Endothelial cell of coronary artery (primary cell): ENCODE measurements around the gene LPCAT2. TPM values are rescaled to one million over a fixed set of nuclear protein-coding genes. Genes with fewer than 3 reads are reported as not detected.

Source experiments
- total RNA-seq: library from RNA; depleted of rRNA; stranded (reverse); fragments of >200 nt; gene quantifications from 2 replicates; pipeline ENCODE4 v1.2.3, GENCODE V29; 2014

Gene LPCAT2
- 36.5 and 42.9 TPM in 2 replicates for total RNA-seq

GRCh38 chr16:55508941-55509931 is at the start of gene LPCAT2:
Gene LPCAT2 (plus strand): TSS chr16:55509072. CDS start chr16:55509182, 110 bp downstream.

GRCh38 chr16:55478827-55479429 is 29.9 kb upstream of the LPCAT2 start, which contains the start of gene MMP2:
Gene MMP2 (plus strand): TSS chr16:55479198. CDS start chr16:55479480, 282 bp downstream.

GRCh38 chr16:55566432-55567175 is 57.7 kb downstream of the LPCAT2 start, which contains the start of gene CAPNS2:
Gene CAPNS2 (plus strand): TSS chr16:55566684. CDS start chr16:55566757, 73 bp downstream.

Other genes with a start within 250 kb of the LPCAT2 start
- not detected in 2 replicates for gene IRX6, start 184.9 kb upstream of the LPCAT2 start, total RNA-seq
- gene MMP2, start 29.9 kb upstream of the LPCAT2 start, total RNA-seq: 256 and 290 TPM in 2 replicates
- 1.5 and 2.9 TPM in 2 replicates for gene CAPNS2, start 57.6 kb downstream of the LPCAT2 start, total RNA-seq
- not detected in 2 replicates for gene SLC6A2, start 146.9 kb downstream of the LPCAT2 start, total RNA-seq